Amygdala (tissue), 56 donors: Measurements from ENCODE around the gene WIF1.

Experiments
- DNase-seq, 56 donors: peaks; one replicate each; lab custom pipeline; 2025; lab: John Stamatoyannopoulos, UW

WIF1 gene

DNA sequence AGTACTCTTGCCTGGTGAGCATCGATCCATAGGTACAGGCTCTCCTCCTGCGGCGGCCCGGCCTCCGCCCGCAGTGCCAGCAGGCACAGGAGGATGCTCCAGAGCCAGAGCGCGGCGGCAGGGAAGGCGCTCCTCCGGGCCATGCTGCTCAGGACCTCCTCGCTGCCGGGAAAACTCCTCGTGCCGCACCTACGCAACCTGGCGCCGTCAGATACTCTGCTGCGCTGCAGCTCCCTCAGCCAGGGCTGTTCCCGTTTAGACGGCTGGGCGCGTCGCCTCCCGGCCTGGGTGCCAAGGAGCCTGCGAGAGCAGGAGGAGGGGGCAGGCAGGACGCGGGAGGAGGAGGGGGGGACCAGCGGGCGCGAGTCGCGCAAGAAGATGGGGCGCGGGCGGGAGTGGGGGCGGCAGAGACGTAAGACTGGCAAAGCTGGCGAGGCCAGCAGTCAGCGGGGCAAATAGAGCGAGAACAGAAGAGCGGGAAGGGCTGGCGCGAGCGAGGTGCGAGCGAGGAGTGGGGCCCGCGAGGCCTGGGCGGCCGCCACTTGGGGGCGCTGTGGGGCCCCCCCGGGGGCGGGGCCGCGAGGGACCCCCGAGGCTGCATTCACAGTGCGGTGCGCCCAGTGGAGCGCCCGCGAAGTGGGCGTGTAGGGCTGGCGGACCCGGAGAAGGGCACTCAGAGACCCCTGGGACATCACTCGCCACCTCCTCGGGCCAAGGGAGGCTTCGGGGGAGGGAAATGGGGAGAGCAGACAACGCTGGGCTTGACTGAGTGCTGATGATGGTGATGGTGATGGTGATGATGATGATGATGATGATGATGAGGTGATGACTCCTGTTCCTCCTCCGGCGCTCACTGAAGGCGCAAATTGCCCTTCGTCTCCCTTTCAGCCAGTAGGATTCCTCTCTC is at the start of gene WIF1:
Gene WIF1, minus strand, starts transcription at position 257 of the 907 bp plus-strand sequence. Its CDS starts 114 bp downstream, at position 143.
- DNase-seq = peak in 36 of 56 donors; percentile 1 to 75 (median 28)

DNA sequence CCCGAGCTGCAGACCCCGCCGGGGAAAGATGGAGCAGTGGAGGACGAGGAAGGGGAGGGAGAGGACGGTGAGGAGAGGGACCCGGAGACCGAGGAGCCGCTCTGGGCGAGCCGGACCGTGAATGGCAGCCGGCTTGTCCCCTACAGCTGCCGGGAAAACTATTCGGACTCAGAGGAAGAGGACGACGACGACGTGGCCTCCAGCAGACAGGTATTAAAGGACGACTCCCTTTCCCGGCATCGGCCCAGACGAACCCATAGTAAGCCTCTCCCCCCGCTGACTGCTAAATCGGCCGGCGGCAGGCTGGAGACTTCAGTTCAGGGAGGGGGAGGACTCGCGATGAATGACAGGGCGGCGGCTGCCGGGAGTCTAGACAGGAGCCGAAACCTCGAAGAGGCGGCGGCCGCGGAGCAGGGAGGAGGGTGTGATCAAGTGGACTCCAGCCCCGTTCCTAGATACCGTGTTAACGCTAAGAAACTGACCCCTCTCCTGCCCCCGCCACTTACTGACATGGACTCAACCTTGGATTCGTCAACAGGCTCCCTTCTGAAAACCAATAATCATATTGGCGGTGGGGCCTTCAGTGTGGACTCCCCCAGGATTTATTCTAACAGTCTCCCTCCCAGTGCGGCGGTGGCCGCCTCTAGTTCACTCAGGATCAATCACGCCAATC is 49.2 kb upstream of the WIF1 start:
- DNase-seq = peak in 41 of 56 donors; percentile 5 to 62 (median 35)

DNA sequence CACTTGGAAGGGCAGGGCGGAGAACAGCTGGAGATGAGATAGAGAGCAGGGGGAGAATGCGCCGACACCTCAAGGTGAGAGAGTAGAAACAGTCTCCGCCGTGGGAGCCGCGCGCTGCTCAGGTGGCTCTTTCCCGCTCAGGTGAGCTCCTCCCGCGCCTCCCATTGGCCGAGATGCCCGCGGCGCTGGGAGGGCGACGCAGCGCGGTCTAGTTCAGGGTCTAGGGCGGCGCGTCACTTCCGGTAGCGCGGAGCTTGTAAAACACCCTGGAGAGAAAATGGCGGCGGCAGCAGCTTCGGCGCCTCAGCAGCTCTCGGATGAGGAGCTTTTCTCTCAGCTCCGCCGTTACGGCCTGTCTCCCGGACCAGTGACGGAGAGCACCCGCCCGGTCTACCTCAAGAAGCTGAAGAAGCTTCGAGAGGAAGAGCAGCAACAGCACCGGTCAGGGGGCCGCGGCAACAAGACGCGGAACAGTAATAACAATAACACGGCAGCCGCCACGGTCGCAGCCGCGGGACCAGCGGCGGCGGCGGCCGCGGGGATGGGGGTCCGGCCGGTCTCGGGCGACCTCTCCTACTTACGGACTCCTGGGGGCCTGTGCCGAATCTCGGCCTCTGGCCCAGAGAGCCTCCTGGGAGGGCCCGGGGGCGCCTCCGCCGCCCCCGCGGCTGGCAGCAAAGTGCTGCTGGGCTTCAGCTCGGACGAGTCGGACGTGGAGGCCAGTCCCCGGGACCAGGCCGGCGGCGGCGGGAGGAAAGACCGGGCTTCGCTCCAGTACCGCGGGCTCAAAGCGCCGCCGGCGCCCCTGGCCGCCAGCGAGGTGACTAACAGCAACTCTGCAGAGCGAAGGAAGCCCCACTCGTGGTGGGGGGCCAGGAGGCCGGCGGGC is 48.5 kb upstream of the WIF1 start, which contains the start of gene LEMD3:
Gene LEMD3, plus strand, starts transcription at position 264 of the 889 bp plus-strand sequence. Its CDS starts 14 bp downstream, at position 278.
- peak; percentile 19 to 96 (median 82) for DNase-seq

- no peak for DNase-seq
Measured at GRCh38 chr12:65168681-65169319, 47.7 kb upstream of the WIF1 start.

GRCh38 chr12:65164774-65165173 is 43.7 kb upstream of the WIF1 start:
- no peak for DNase-seq

- DNase-seq = no peak
Measured at GRCh38 chr12:65164244-65164643, 43.1 kb upstream of the WIF1 start.

GRCh38 chr12:65162609-65163008 is 41.5 kb upstream of the WIF1 start:
- no peak for DNase-seq

- no peak for DNase-seq
Measured at GRCh38 chr12:65157091-65157490, 36.0 kb upstream of the WIF1 start.

- no peak for DNase-seq
Measured at GRCh38 chr12:65156366-65156841, 35.3 kb upstream of the WIF1 start.

- no peak for DNase-seq
Measured at GRCh38 chr12:65155784-65156183, 34.7 kb upstream of the WIF1 start.

- no peak for DNase-seq
Measured at GRCh38 chr12:65152596-65152995, 31.5 kb upstream of the WIF1 start.

- no peak for DNase-seq
Measured at GRCh38 chr12:65152012-65152411, 30.9 kb upstream of the WIF1 start.

DNA sequence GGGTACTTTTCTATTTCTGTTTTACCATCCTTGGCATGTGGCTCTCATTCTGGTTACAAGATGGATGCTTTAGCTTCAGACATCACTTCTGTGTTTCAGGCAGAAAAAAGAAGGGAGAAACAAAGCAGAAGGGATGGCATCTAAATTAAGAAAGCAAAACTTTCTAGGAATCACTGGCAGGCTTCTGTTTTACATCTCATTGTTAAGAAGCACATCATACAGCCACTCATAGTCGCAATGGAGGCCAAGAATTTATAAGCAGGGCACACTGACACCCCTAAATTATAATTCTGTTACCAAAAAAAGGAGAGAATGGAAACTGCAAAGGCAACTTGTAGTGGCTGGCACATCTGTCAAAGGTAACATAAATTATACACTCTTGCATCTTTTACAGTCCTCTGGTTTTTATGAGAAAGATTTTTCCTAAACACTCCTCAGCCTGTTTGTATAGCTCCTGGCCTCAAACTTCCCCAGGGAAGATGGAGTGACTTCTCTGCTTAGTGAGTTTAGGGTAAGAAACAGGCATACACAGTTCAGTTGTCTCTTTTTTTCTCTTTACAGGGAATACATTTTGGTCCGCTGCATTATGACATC is 26.3 kb upstream of the WIF1 start:
- DNase-seq = no peak

GRCh38 chr12:65140738-65141137 is 19.6 kb upstream of the WIF1 start:
- no peak for DNase-seq

DNA sequence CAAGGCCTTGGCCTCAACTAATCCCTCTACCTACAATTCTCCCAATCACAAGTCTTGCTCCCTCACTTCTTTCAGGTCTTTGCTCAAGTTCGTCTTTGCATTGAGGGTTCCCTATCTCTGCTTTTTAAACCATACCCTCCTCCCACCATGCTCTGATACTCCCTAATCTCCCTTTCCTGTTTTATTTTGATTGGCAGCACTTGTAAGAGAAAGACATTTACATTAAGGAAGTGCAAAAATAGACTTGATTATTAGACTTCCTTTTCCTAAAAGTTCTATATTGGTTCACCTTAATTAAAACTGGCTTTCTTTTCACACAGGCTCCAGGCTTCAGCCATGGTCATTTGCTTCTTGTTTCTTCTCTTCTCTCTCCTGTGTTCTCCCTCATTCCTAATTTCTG is 18.3 kb upstream of the WIF1 start:
- DNase-seq = no peak

DNA sequence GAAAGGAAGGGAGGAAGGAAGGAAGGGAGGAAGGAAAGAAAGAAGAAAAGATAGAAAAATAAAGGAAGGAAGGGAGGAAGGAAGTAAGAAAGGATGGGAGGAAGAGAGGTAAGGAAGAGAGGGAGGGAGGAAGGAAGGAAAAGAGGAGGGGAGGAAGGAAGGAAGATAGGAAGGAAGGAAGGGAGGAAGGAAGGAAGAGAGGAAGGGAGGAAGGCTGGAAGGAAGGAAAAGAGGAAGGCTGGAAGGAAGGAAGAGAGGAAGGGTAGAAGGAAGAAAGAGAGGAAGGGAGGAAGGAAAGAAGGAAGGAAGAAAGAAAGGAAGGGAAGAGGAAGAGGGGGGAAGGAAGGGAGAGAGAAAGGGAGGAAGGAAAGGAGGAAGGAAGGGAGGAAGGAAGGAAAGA is 12.8 kb upstream of the WIF1 start:
- DNase-seq = no peak

- DNase-seq = no peak
Measured at GRCh38 chr12:65126482-65126881, 5.4 kb upstream of the WIF1 start.

- no peak for DNase-seq
Measured at GRCh38 chr12:65125975-65126374, 4.9 kb upstream of the WIF1 start.

DNA sequence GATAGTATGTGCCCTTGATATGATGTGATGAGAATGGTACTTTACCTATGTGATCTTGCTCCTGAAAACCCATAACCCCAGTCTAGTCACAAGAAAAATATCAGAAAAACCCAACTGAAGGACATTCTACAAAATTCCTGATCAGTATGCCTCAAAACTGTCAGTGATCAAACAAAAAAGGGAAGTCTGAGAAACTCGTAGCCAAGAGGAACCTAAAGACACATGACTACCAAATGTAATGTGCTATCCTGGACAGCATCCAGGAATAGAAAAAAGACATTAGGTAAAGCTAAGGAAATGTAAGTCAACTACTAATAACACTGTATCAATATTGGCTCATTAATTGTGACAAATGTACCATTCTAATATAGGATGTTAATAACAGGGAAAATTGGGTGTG is 4.1 kb upstream of the WIF1 start:
- DNase-seq = no peak
